CD4-positive, alpha-beta T cell treated with Interferon alpha-2 for 1 hour (primary cell): ENCODE data around the gene MRGPRE.

Source experiments
- DNase-seq, 2 donors: peaks; one replicate each; pipeline ENCODE4 v3.0.0-alpha.2; 2020 to 2022

The MRGPRE gene

GRCh38 chr11:3226846-3227567 lies 5.2 kb downstream of the MRGPRE start:
- DNase-seq, result no peak

GRCh38 chr11:3225826-3226750 lies 6.1 kb downstream of the MRGPRE start:
- DNase-seq, result no peak

- no peak for DNase-seq
Observed at GRCh38 chr11:3225159-3225758, 7.0 kb downstream of the MRGPRE start.

- no peak for DNase-seq
Observed at GRCh38 chr11:3224401-3225057, 7.7 kb downstream of the MRGPRE start.

- no peak for DNase-seq
Observed at GRCh38 chr11:3223932-3224381, 8.3 kb downstream of the MRGPRE start.

- no peak for DNase-seq
Observed at GRCh38 chr11:3222941-3223915, 9.0 kb downstream of the MRGPRE start.

- no peak for DNase-seq
Observed at GRCh38 chr11:3222003-3222855, 10.0 kb downstream of the MRGPRE start.

GRCh38 chr11:3221408-3222002 lies 10.7 kb downstream of the MRGPRE start:
- DNase-seq, result no peak

GRCh38 chr11:3220521-3221407 lies 11.5 kb downstream of the MRGPRE start:
- DNase-seq, result no peak

- no peak for DNase-seq
Observed at GRCh38 chr11:3220101-3220500, 12.1 kb downstream of the MRGPRE start.

GRCh38 chr11:3219281-3219892 lies 12.8 kb downstream of the MRGPRE start:
- no peak for DNase-seq

GRCh38 chr11:3218483-3219280 lies 13.5 kb downstream of the MRGPRE start, which contains the start of gene MRGPRG:
Gene MRGPRG, minus strand, starts transcription at chr11:3218813. Its CDS starts 0 bp downstream, at chr11:3218813.
- no peak for DNase-seq

- no peak for DNase-seq
Observed at GRCh38 chr11:3217818-3218482, 14.3 kb downstream of the MRGPRE start.

- DNase-seq, result no peak
Observed at GRCh38 chr11:3216027-3216525, 16.1 kb downstream of the MRGPRE start.

GRCh38 chr11:3215346-3216026 lies 16.7 kb downstream of the MRGPRE start:
- DNase-seq, result no peak

GRCh38 chr11:3214420-3214699 lies 17.9 kb downstream of the MRGPRE start:
- no peak for DNase-seq
